ENCODE results near the gene PIEZO2. TPM values are rescaled to one million over a fixed set of nuclear protein-coding genes. Genes with fewer than 3 reads are reported as not detected.

The PIEZO2 gene
- total RNA-seq, 1 donor from 2014 or later: 1.7 TPM

- Mint-ChIP-seq H3K27me3 (peaks cover 50% of the 10 kb centered on the region), H3K9me3 (ENCODE audit: low read depth) (no peaks in the 10 kb centered on the region), H3K36me3 (ENCODE audit: insufficient read depth) (no peaks in the 10 kb centered on the region), H3K27ac (no peak overlapping the region), H3K4me1 (ENCODE audit: low read depth) (no peaks in the 10 kb centered on the region), H3K4me3 (ENCODE audit: low read depth) (no peak overlapping the region)
- TF ChIP-seq CTCF (IDR thresholded peaks at IDR 0.05; ENCODE audit: unreplicated experiment): no peak
- no peak for DNase-seq (ENCODE audit: low spot score, unreplicated experiment)
These were observed 29.3 kb downstream of the PIEZO2 start for GRCh38 chr18:11119959-11120587.

- Mint-ChIP-seq H3K27ac (no peak overlapping the region), H3K4me1 (ENCODE audit: low read depth) (peaks cover 2% of the 10 kb centered on the region), H3K27me3 (peaks cover 50% of the 10 kb centered on the region)
These were observed 29.8 kb downstream of the PIEZO2 start for GRCh38 chr18:11119550-11119949.

GRCh38 chr18:11118051-11118766 lies 31.2 kb downstream of the PIEZO2 start:
- H3K27ac Mint-ChIP-seq: no peak overlapping the region

More at GRCh38 chr18:11119550-11119949, 29.8 kb downstream of the PIEZO2 start:
- Mint-ChIP-seq H3K36me3 (ENCODE audit: insufficient read depth) (no peaks in the 10 kb centered on the region), H3K4me3 (ENCODE audit: low read depth) (no peak overlapping the region), H3K9me3 (ENCODE audit: low read depth) (no peaks in the 10 kb centered on the region)
- no peak for DNase-seq (ENCODE audit: low spot score, unreplicated experiment)
- no peak for TF ChIP-seq CTCF (IDR thresholded peaks at IDR 0.05; ENCODE audit: unreplicated experiment)

GRCh38 chr18:11115276-11115675 lies 34.1 kb downstream of the PIEZO2 start:
- Mint-ChIP-seq H3K4me3 (ENCODE audit: low read depth) (no peak overlapping the region), H3K36me3 (ENCODE audit: insufficient read depth) (no peaks in the 10 kb centered on the region), H3K9me3 (ENCODE audit: low read depth) (no peaks in the 10 kb centered on the region), H3K4me1 (ENCODE audit: low read depth) (peaks cover 3% of the 10 kb centered on the region), H3K27ac (no peak overlapping the region), H3K27me3 (peaks cover 66% of the 10 kb centered on the region)
- DNase-seq (ENCODE audit: low spot score, unreplicated experiment): no peak
- TF ChIP-seq CTCF (IDR thresholded peaks at IDR 0.05; ENCODE audit: unreplicated experiment): no peak

More at GRCh38 chr18:11118051-11118766, 31.2 kb downstream of the PIEZO2 start:
- DNase-seq (ENCODE audit: low spot score, unreplicated experiment): no peak
- no peak for TF ChIP-seq CTCF (IDR thresholded peaks at IDR 0.05; ENCODE audit: unreplicated experiment)
- Mint-ChIP-seq H3K9me3 (ENCODE audit: low read depth) (no peaks in the 10 kb centered on the region), H3K36me3 (ENCODE audit: insufficient read depth) (no peaks in the 10 kb centered on the region), H3K27me3 (peaks cover 52% of the 10 kb centered on the region), H3K4me3 (ENCODE audit: low read depth) (no peak overlapping the region), H3K4me1 (ENCODE audit: low read depth) (peaks cover 3% of the 10 kb centered on the region)

GRCh38 chr18:11114653-11115052 lies 34.7 kb downstream of the PIEZO2 start:
- no peaks in the 10 kb centered on the region for H3K36me3 Mint-ChIP-seq (ENCODE audit: insufficient read depth)
- H3K9me3 Mint-ChIP-seq (ENCODE audit: low read depth): no peaks in the 10 kb centered on the region
- H3K4me1 Mint-ChIP-seq (ENCODE audit: low read depth): peaks cover 3% of the 10 kb centered on the region
- no peak overlapping the region for H3K4me3 Mint-ChIP-seq (ENCODE audit: low read depth)
- no peak for TF ChIP-seq CTCF (IDR thresholded peaks at IDR 0.05; ENCODE audit: unreplicated experiment)
- no peak overlapping the region for H3K27ac Mint-ChIP-seq
- DNase-seq (ENCODE audit: low spot score, unreplicated experiment): no peak
- peaks cover 66% of the 10 kb centered on the region for H3K27me3 Mint-ChIP-seq
